Heart right ventricle (tissue), 16 donors: ENCODE measurements around the gene DDAH1. TPM values are rescaled to one million over a fixed set of nuclear protein-coding genes. Genes with fewer than 3 reads are reported as not detected.
"Not testable (repeated sequence)": the region's sequence is repeated elsewhere in the genome, so short reads cannot be mapped to it uniquely, and the experiment has no call there.

Experiments used
- ATAC-seq, 8 donors: fragments of 200-7000 bp; cut with Tn5 transposase; one replicate each; pipeline ENCODE4 v1.9.1; 2020; ENCODE audit warnings: mild to moderate bottlenecking in 8 of 8, moderate library complexity in 8 of 8, moderate number of reproducible peaks in 1 of 8
- DNase-seq, 2 donors: peaks; one replicate each; pipeline ENCODE4 v3.0.0-alpha.2; 2020
- H3K27ac ChIP-seq, 10 donors: fragments of 200-600 bp; sonication (generic) in 2 of 10; one replicate each; pipeline versions ENCODE4 v1.5.0 to v1.8.0; 2020 to 2022; ENCODE audit warnings: mild to moderate bottlenecking in 3 of 10
- H3K27me3 ChIP-seq, 7 donors: fragments of 200-600 bp; one replicate each; pipeline ENCODE4 v1.8.0; 2021 to 2022; ENCODE audit warnings: mild to moderate bottlenecking in 2 of 7
- H3K36me3 ChIP-seq, 9 donors: fragments of 200-600 bp; sonication (generic) in 1 of 9; one replicate each; pipeline versions ENCODE4 v1.5.0 to v1.8.0; 2020 to 2022; ENCODE audit warnings: mild to moderate bottlenecking in 2 of 9
- H3K4me1 ChIP-seq, 9 donors: fragments of 200-600 bp; sonication (generic) in 1 of 9; one replicate each; pipeline versions ENCODE4 v1.5.0 to v1.8.0; 2020 to 2022; ENCODE audit warnings: mild to moderate bottlenecking in 4 of 9
- H3K4me3 ChIP-seq, 10 donors: fragments of 200-600 bp; sonication (generic) in 2 of 10; one replicate each; pipeline versions ENCODE4 v1.5.0 to v1.8.0; 2020 to 2022; ENCODE audit warnings: mild to moderate bottlenecking in 7 of 10, moderate library complexity in 2 of 10
- H3K9me3 ChIP-seq, 11 donors: fragments of 200-600 bp in 10 of 11; sonication (generic) in 2 of 11; one replicate each; pipeline versions ENCODE4 v1.5.0 to v1.8.0; 2013 to 2022; ENCODE audit warnings: mild to moderate bottlenecking in 2 of 11, control low read depth in 1 of 11, moderate library complexity in 1 of 11
- CTCF ChIP-seq, 9 donors: fragments of 200-600 bp; sonication (generic) in 2 of 9; IDR thresholded peaks; one replicate each; pipeline versions ENCODE4 v1.5.0 to v1.8.0; 2021 to 2022; ENCODE audit warnings: antibody characterized with exemption in 9 of 9, mild to moderate bottlenecking in 5 of 9, moderate library complexity in 1 of 9
- WGBS, 2 donors: extraction: QIAGEN DNeasy Blood & Tissue Kit; methylation state at CpG; one replicate each; pipeline ENCODE4 v1.1.7; 2013; ENCODE audit warnings: inconsistent platforms in 1 of 2; 5-methylcytosine and 5-hydroxymethylcytosine counted together
- intact Hi-C, 10 donors: fragments of 100-400 bp; cut with DNase I; formaldehyde crosslinking; loops; one replicate each; pipeline versions ENCODE4 v1.11.1 to v1.14.2; 2022
- polyA plus RNA-seq, 2 donors: library from polyadenylated mRNA; stranded (reverse); fragments of 200-250 nt; gene quantifications; one replicate each; pipeline ENCODE4 v1.2.3, GENCODE V29; 2013
- total RNA-seq, 10 donors: library from RNA; stranded (reverse); fragmentation: NEBNext Ultra II Directional in 3 of 10; extraction: Animal tissue kit (Norgen Biotek cat#: 25700) in 3 of 10; gene quantifications; one replicate each; pipeline versions ENCODE4 v1.2.1 to v1.2.4, GENCODE V29; 2021 to 2023
- donor health status: Arrhythmogenic right ventricular cardiomyopathy.
- donor health status: ischemic (EF 13 %, LVEDD 7.1; RV severe dilation, severe dysfunction).
- donor health status: healthy with polysubstance abuse.
- donor health status: DM: no; HTN: yes; CAD: no.
- donor health status: DM: no; HTN: no; CAD: no.
- donor health status: ischemic (EF 25% LVEDD 6.9; RV normal size, moderate dysfunction).
- donor health status: ischemic (EF 25% LVEDD 5.7; RV mildly dilated, moderate dysfunction).
- donor health status: healthy.
- donor health status: DM: yes; HTN: yes; CAD: no.
- donor health status: Ischemic cardiomyopathy.
- donor health status: ischemic (EF 35%, LVEDD 5.7; RV mildly dilated, moderate dysfunction).
- donor health status: nonischemic (EF 11% LVEDD 7.7; RV severe dilation, severe dysfunction).
- donor health status: DM: yes; HTN: yes; CAD: no.
- donor health status: PGD.
- donor health status: ischemic (EF 29% LVEDD 5.4; RV normal size, mild dysfunction).
- donor health status: nonischemic (EF 23%, LVEDD 6.1; RV moderate dilation, normal function).

DDAH1 gene
- total and polyA plus RNA-seq, 12 donors, result 2.7 to 29.0 (median 16.6) TPM

- no peaks in the 10 kb centered on the region for H3K36me3 ChIP-seq
- H3K27me3 ChIP-seq, result no peaks in the 10 kb centered on the region
- no peaks in the 10 kb centered on the region for H3K4me1 ChIP-seq
- no peak for ATAC-seq
- WGBS, 2 donors, result 77 to 82% methylated on average over 6 of the region's 6 CpGs
- no peaks in the 10 kb centered on the region for H3K9me3 ChIP-seq
- DNase-seq, result no peak
- intact Hi-C loops, result no loop called here
- no peak overlapping the region for H3K27ac ChIP-seq
- TF ChIP-seq CTCF (IDR thresholded peaks at IDR 0.05), result no peak
- no peak overlapping the region for H3K4me3 ChIP-seq
Measured at GRCh38 chr1:85473390-85473789, 8.4 kb upstream of the DDAH1 start.

GRCh38 chr1:85471558-85471957 lies 6.6 kb upstream of the DDAH1 start:
- Histone ChIP-seq H3K4me3 (no peak overlapping the region), H3K27me3 (no peaks in the 10 kb centered on the region), H3K4me1 (no peaks in the 10 kb centered on the region), H3K9me3 (no peaks in the 10 kb centered on the region), H3K27ac (no peak overlapping the region), H3K36me3 (no peaks in the 10 kb centered on the region)
- DNase-seq (no peak), ATAC-seq (no peak)
- intact Hi-C loops, result no loop called here
- TF ChIP-seq CTCF (IDR thresholded peaks at IDR 0.05), result no peak
- WGBS, 2 donors, result 26 to 36% methylated on average over 1 of the region's 1 CpG

- H3K36me3 ChIP-seq, H3K27ac ChIP-seq, H3K9me3 ChIP-seq, intact Hi-C loops, DNase-seq, H3K4me3 ChIP-seq, H3K4me1 ChIP-seq, ATAC-seq: not testable (repeated sequence)
- 90 to 97% methylated on average over 2 of the region's 2 CpGs for WGBS, 2 donors
- H3K27me3 ChIP-seq, result peaks cover 0 to 11% (median 0%) of the 10 kb centered on the region in 7 donors
Measured at GRCh38 chr1:85470130-85470529, 5.2 kb upstream of the DDAH1 start.

GRCh38 chr1:85467929-85468540 lies 3.1 kb upstream of the DDAH1 start:
- DNase-seq (no peak), ATAC-seq (no peak)
- H3K27ac ChIP-seq, result no peak overlapping the region
- peaks cover 0 to 18% (median 12%) of the 10 kb centered on the region in 9 donors for H3K4me1 ChIP-seq
- no peaks in the 10 kb centered on the region for H3K36me3 ChIP-seq
- WGBS, 2 donors, result 96 to 97% methylated on average over 3 of the region's 3 CpGs
- no peak for TF ChIP-seq CTCF (IDR thresholded peaks at IDR 0.05)
- H3K9me3 ChIP-seq, result no peaks in the 10 kb centered on the region
- H3K4me3 ChIP-seq, result no peak overlapping the region
- intact Hi-C loops, result loop anchor here in 4 of 10 donors (10.0 kb wide), 5 partner anchors 53 to 163 kb away; partner anchors contain the start of gene CCN1 (in 1 of the 4)
- H3K27me3 ChIP-seq, result peaks cover 0 to 31% (median 0%) of the 10 kb centered on the region in 7 donors

- Histone ChIP-seq H3K9me3 (no peaks in the 10 kb centered on the region), H3K4me3 (no peak overlapping the region), H3K27me3 (peaks cover 0 to 31% (median 0%) of the 10 kb centered on the region in 7 donors), H3K4me1 (peaks cover 0 to 18% (median 14%) of the 10 kb centered on the region in 9 donors), H3K27ac (no peak overlapping the region), H3K36me3 (no peaks in the 10 kb centered on the region)
- intact Hi-C loops, result loop anchor here in 4 of 10 donors (10.0 kb wide), 5 partner anchors 52 to 162 kb away; partner anchors contain the start of gene CCN1 (in 1 of the 4)
- 96 to 99% methylated on average over 5 of the region's 5 CpGs for WGBS, 2 donors
- ATAC-seq (no peak), DNase-seq (no peak)
- TF ChIP-seq CTCF (IDR thresholded peaks at IDR 0.05), result no peak
Measured at GRCh38 chr1:85467036-85467435, 2.1 kb upstream of the DDAH1 start.
